Liver (tissue), 9 donors: ENCODE measurements around the gene ZNF678. TPM values are rescaled to one million over a fixed set of nuclear protein-coding genes. Genes with fewer than 3 reads are reported as not detected.

Experiments used
- DNase-seq: peaks from one replicate; pipeline ENCODE4 v3.0.0-alpha.2; 2017; ENCODE audit warnings: low spot score
- H3K27ac ChIP-seq, 2 donors: one replicate each; pipeline ENCODE4 v1.7.0; 2013; ENCODE audit warnings: inconsistent platforms in 2 of 2, low read length in 2 of 2, control low read depth in 1 of 2, low read depth in 1 of 2, mild to moderate bottlenecking in 1 of 2
- H3K27me3 ChIP-seq, 4 donors: one replicate each; pipeline versions ENCODE4 v1.6.1 to v1.7.0; 2013; ENCODE audit warnings: low read length in 3 of 4, inconsistent platforms in 1 of 4, mild to moderate bottlenecking in 1 of 4, moderate library complexity in 1 of 4; ENCODE audit not compliant: control insufficient read depth in 4 of 4, insufficient read depth in 4 of 4
- H3K36me3 ChIP-seq, 4 donors: one replicate each; pipeline versions ENCODE4 v1.6.1 to v1.7.0; 2013; ENCODE audit warnings: low read length in 3 of 4, mild to moderate bottlenecking in 3 of 4, low read depth in 1 of 4, moderate library complexity in 1 of 4; ENCODE audit not compliant: control insufficient read depth in 4 of 4, insufficient read depth in 3 of 4
- H3K4me1 ChIP-seq, 4 donors: one replicate each; pipeline versions ENCODE4 v1.6.1 to v1.7.0; 2013; ENCODE audit warnings: low read length in 3 of 4, mild to moderate bottlenecking in 3 of 4, moderate library complexity in 1 of 4; ENCODE audit not compliant: control insufficient read depth in 4 of 4, insufficient read depth in 4 of 4
- H3K4me3 ChIP-seq, 3 donors: one replicate each; pipeline versions ENCODE4 v1.6.1 to v1.7.0; 2013; ENCODE audit warnings: low read length in 3 of 3, control low read depth in 1 of 3, low read depth in 1 of 3, mild to moderate bottlenecking in 1 of 3
- H3K9ac ChIP-seq, 2 donors: one replicate each; pipeline ENCODE4 v1.7.0; 2013; ENCODE audit warnings: low read length in 2 of 2, mild to moderate bottlenecking in 2 of 2, moderate library complexity in 2 of 2, control low read depth in 1 of 2, low read depth in 1 of 2
- H3K9me3 ChIP-seq, 4 donors: one replicate each; pipeline versions ENCODE4 v1.6.1 to v1.7.0; 2013; ENCODE audit warnings: low read length in 3 of 4; ENCODE audit not compliant: control insufficient read depth in 4 of 4
- ATF3 ChIP-seq: IDR thresholded peaks from 2 replicates; pipeline ENCODE4 v1.6.1; 2016; ENCODE audit warnings: antibody characterized with exemption
- CTCF ChIP-seq: fragments of 150-350 bp; IDR thresholded peaks from 2 replicates; pipeline ENCODE4 v1.5.1; 2017; ENCODE audit warnings: improper control_type of control experiment, low read depth, low read length; ENCODE audit not compliant: missing input control
- EGR1 ChIP-seq, 2 donors: IDR thresholded peaks; 2 replicates each; pipeline ENCODE4 v1.6.1; 2016 to 2018; ENCODE audit warnings: antibody characterized with exemption in 2 of 2, low read depth in 2 of 2
- FOXA1 ChIP-seq: IDR thresholded peaks from 2 replicates; pipeline ENCODE4 v1.6.1; 2016; ENCODE audit warnings: antibody characterized with exemption
- FOXA2 ChIP-seq: IDR thresholded peaks from 2 replicates; pipeline ENCODE4 v1.6.1; 2016; ENCODE audit warnings: antibody characterized with exemption
- HNF4G ChIP-seq: IDR thresholded peaks from 2 replicates; pipeline ENCODE4 v1.6.1; 2016; ENCODE audit warnings: antibody characterized with exemption
- JUND ChIP-seq, 2 donors: IDR thresholded peaks; 2 replicates each; pipeline ENCODE4 v1.6.1; 2016; ENCODE audit warnings: antibody characterized with exemption in 2 of 2
- MAX ChIP-seq: IDR thresholded peaks from 2 replicates; pipeline ENCODE4 v1.6.1; 2016; ENCODE audit warnings: antibody characterized with exemption
- NR2F2 ChIP-seq: IDR thresholded peaks from 2 replicates; pipeline ENCODE4 v1.6.1; 2016; ENCODE audit warnings: antibody characterized with exemption
- RAD21 ChIP-seq, 2 donors: IDR thresholded peaks; 2 replicates each; pipeline ENCODE4 v1.6.1; 2016; ENCODE audit warnings: antibody characterized with exemption in 2 of 2, mild to moderate bottlenecking in 2 of 2
- REST ChIP-seq: IDR thresholded peaks from 2 replicates; pipeline ENCODE4 v1.6.1; 2016; ENCODE audit warnings: antibody characterized with exemption, mild to moderate bottlenecking
- RXRA ChIP-seq, 2 donors: IDR thresholded peaks; 2 replicates each; pipeline ENCODE4 v1.6.1; 2017 to 2018; ENCODE audit warnings: antibody characterized with exemption in 2 of 2, mild to moderate bottlenecking in 1 of 2
- SP1 ChIP-seq: IDR thresholded peaks from 2 replicates; pipeline ENCODE4 v1.6.1; 2018; ENCODE audit warnings: antibody characterized with exemption, mild to moderate bottlenecking
- TAF1 ChIP-seq: conservative IDR thresholded peaks from 2 replicates; pipeline ENCODE4 v1.6.1; 2016; ENCODE audit warnings: antibody characterized with exemption, mild to moderate bottlenecking
- ZBTB33 ChIP-seq: IDR thresholded peaks from 2 replicates; pipeline ENCODE4 v1.6.1; 2016; ENCODE audit warnings: antibody characterized with exemption
- WGBS: extraction: QIAGEN DNeasy Blood & Tissue Kit; methylation state at CpG from one replicate; pipeline ENCODE4 v1.1.7; 2013; 5-methylcytosine and 5-hydroxymethylcytosine counted together
- polyA plus RNA-seq, 2 donors: library from polyadenylated mRNA; stranded (reverse) in 1 of 2; unstranded in 1 of 2; fragments of 200-250 nt in 1 of 2; fragments of >200 nt in 1 of 2; fragmentation: Nextera tagmentation in 1 of 2; extraction: Ambion mirVana in 1 of 2; gene quantifications; one replicate each; pipeline versions ENCODE4 v1.2.1 to v1.2.3, GENCODE V29; 2013 to 2015
- total RNA-seq, 2 donors: library from RNA; depleted of rRNA; stranded (reverse); fragments of >200 nt; gene quantifications; one replicate each; pipeline ENCODE4 v1.2.3, GENCODE V29; 2014
- donor health status: healthy.
- donor health status: healthy.
- donor health status: healthy.
- donor health status: healthy.
- donor health status: healthy.

The ZNF678 gene
- total and polyA plus RNA-seq, 4 donors: 0.76 to 16.6 (median 4.2) TPM

GRCh38 chr1:227557962-227558725 is 5.2 kb upstream of the ZNF678 start:
- peaks cover 0 to 10% (median 2%) of the 10 kb centered on the region in 4 donors for H3K27me3 ChIP-seq
- H3K27ac ChIP-seq: no peak overlapping the region
- no peaks in the 10 kb centered on the region for H3K4me1 ChIP-seq
- TF ChIP-seq ATF3: no peak
- TF ChIP-seq RAD21 (IDR thresholded peaks at IDR 0.05): no peak
- TF ChIP-seq NR2F2: no peak
- no peak for TF ChIP-seq TAF1
- TF ChIP-seq CTCF: no peak
- TF ChIP-seq RXRA (IDR thresholded peaks at IDR 0.05): no peak
- TF ChIP-seq FOXA2: no peak
- TF ChIP-seq HNF4G: no peak
- no peak for TF ChIP-seq FOXA1
- TF ChIP-seq REST: no peak
- no peak for TF ChIP-seq ZBTB33
- no peak for TF ChIP-seq MAX
- no peak for TF ChIP-seq JUND (IDR thresholded peaks at IDR 0.05)
- H3K9me3 ChIP-seq: peaks cover 9 to 55% (median 22%) of the 10 kb centered on the region in 4 donors
- H3K9ac ChIP-seq: no peak overlapping the region
- 51% methylated on average over 29 of the region's 29 CpGs for WGBS
- DNase-seq: no peak
- H3K4me3 ChIP-seq: no peak overlapping the region
- peaks cover 0 to 2% (median 0%) of the 10 kb centered on the region in 4 donors for H3K36me3 ChIP-seq

- no peak overlapping the region for H3K27ac ChIP-seq
- H3K9ac ChIP-seq: no peak overlapping the region
- peaks cover 0 to 10% (median 2%) of the 10 kb centered on the region in 4 donors for H3K27me3 ChIP-seq
- no peaks in the 10 kb centered on the region for H3K4me1 ChIP-seq
- H3K9me3 ChIP-seq: peaks cover 9 to 51% (median 21%) of the 10 kb centered on the region in 4 donors
- 53% methylated on average over 20 of the region's 20 CpGs for WGBS
- H3K36me3 ChIP-seq: peaks cover 0 to 2% (median 0%) of the 10 kb centered on the region in 4 donors
- no peak overlapping the region for H3K4me3 ChIP-seq
- DNase-seq: peak; percentile 71
- no peak for TF ChIP-seq TAF1
- no peak for TF ChIP-seq SP1
- TF ChIP-seq EGR1 (IDR thresholded peaks at IDR 0.05; ENCODE audit: low read depth in 2 of 2): no peak
- no peak for TF ChIP-seq REST
- no peak for TF ChIP-seq HNF4G
- TF ChIP-seq CTCF: no peak
- no peak for TF ChIP-seq JUND (IDR thresholded peaks at IDR 0.05)
- TF ChIP-seq NR2F2: no peak
- no peak for TF ChIP-seq RXRA (IDR thresholded peaks at IDR 0.05)
Observed at GRCh38 chr1:227558732-227559262, 4.6 kb upstream of the ZNF678 start.
